ENCODE data around the gene CHN2.

The CHN2 gene

GRCh38 chr7:29364661-29365060 lies 170.1 kb downstream of the CHN2 start:
- no peak overlapping the region for H3K4me3 ChIP-seq (ENCODE audit: low read depth, low read length)
- TF ChIP-seq, protein P1, sequence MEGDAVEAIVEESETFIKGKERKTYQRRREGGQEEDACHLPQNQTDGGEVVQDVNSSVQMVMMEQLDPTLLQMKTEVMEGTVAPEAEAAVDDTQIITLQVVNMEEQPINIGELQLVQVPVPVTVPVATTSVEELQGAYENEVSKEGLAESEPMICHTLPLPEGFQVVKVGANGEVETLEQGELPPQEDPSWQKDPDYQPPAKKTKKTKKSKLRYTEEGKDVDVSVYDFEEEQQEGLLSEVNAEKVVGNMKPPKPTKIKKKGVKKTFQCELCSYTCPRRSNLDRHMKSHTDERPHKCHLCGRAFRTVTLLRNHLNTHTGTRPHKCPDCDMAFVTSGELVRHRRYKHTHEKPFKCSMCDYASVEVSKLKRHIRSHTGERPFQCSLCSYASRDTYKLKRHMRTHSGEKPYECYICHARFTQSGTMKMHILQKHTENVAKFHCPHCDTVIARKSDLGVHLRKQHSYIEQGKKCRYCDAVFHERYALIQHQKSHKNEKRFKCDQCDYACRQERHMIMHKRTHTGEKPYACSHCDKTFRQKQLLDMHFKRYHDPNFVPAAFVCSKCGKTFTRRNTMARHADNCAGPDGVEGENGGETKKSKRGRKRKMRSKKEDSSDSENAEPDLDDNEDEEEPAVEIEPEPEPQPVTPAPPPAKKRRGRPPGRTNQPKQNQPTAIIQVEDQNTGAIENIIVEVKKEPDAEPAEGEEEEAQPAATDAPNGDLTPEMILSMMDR (IDR thresholded peaks at IDR 0.05; ENCODE audit: low read depth, low read length) = no peak

DNA sequence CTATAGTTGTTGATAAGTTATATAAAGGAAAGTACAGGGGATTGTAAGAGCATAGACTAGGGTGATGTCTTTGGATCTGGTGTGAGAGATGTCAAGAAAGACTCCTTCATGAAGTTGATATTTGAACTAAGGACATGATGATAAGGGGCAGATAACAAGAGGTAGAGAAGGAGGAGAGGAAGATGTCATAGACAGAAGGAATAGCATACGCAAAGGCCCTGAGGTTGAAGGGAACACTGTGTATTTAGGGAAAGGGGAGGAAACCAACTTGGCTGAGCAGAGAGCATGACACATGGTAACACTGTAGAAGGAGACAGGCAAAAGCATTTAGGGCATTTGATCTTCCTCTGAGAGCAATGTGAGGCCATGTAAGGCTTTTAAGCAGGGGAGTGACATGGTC lies 170.8 kb downstream of the CHN2 start:
- TF ChIP-seq, protein P1 (IDR thresholded peaks at IDR 0.05; ENCODE audit: low read depth, low read length) = no peak
- no peak overlapping the region for H3K4me3 ChIP-seq (ENCODE audit: low read depth, low read length)

- TF ChIP-seq, protein P1 (IDR thresholded peaks at IDR 0.05; ENCODE audit: low read depth, low read length) = no peak
- H3K4me3 ChIP-seq (ENCODE audit: low read depth, low read length) = no peak overlapping the region
Observed at GRCh38 chr7:29367784-29368183, 173.2 kb downstream of the CHN2 start.

- TF ChIP-seq, protein P1 (IDR thresholded peaks at IDR 0.05; ENCODE audit: low read depth, low read length) = no peak
- no peak overlapping the region for H3K4me3 ChIP-seq (ENCODE audit: low read depth, low read length)
Observed at GRCh38 chr7:29369909-29370488, 175.4 kb downstream of the CHN2 start.

DNA sequence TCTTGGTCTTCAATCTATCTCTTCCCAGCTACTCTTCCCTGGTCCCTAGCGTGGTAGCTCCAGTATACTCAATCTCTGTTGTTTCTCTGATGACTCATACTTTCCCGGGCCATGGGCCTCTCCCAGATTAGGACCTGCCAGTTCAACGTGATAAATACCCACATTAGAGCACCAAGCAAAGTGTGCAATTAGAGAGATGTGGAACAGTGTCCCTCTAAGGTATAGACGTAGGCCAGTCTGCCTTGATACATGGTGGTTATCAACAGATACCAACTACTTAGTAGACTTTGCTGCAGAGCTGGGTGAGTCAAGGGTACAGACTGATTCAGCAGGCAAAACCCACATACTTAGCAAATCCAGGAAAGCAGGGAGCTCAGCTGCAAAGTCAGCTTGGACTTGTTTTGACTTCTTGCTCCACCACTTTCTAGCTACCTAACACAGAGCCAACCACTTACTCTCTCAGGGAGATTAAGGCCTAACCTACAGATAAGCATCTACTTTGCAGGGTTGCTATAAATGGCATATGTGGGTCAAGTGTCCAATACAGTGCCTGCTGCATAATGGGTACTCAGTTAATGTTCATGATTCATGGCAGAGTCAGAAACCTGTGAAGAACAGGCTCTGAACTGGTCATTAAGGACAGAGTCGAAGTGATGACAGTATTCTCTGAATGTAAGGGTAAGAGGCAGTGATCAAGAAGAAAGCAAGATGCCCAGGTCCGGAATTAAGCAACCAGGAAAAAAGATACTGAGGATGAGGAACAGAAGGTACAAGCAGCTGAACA lies 176.1 kb downstream of the CHN2 start:
- H3K4me3 ChIP-seq (ENCODE audit: low read depth, low read length) = no peak overlapping the region
- TF ChIP-seq, protein P1 (IDR thresholded peaks at IDR 0.05; ENCODE audit: low read depth, low read length) = no peak

GRCh38 chr7:29371472-29371871 lies 176.9 kb downstream of the CHN2 start:
- no peak overlapping the region for H3K4me3 ChIP-seq (ENCODE audit: low read depth, low read length)
- TF ChIP-seq, protein P1 (IDR thresholded peaks at IDR 0.05; ENCODE audit: low read depth, low read length) = no peak

- no peak overlapping the region for H3K4me3 ChIP-seq (ENCODE audit: low read depth, low read length)
- TF ChIP-seq, protein P1 (IDR thresholded peaks at IDR 0.05; ENCODE audit: low read depth, low read length) = no peak
Observed at GRCh38 chr7:29372351-29373090, 177.9 kb downstream of the CHN2 start.
